ENCODE data around the gene KRTAP10-12. TPM values are rescaled to one million over a fixed set of nuclear protein-coding genes. Genes with fewer than 3 reads are reported as not detected.

Gene KRTAP10-12
- total RNA-seq, 1 experiment from 2014 or later = not detected

- TF ChIP-seq CTCF (conservative IDR thresholded peaks at IDR 0.05; ENCODE audit: low read depth, low read length) (no peak), EZH2 (IDR thresholded peaks at IDR 0.05; ENCODE audit: borderline replicate concordance, low read depth, low read length, poor library complexity, severe bottlenecking) (no peak)
- POLR2A ChIA-PET (ENCODE audit: low non-redundant PET) = no interaction called here
- H3K27me3 ChIP-seq (replicated peaks; ENCODE audit: insufficient read depth, low read depth, low read length, poor library complexity) = no peaks in the 10 kb centered on the region
Measured at GRCh38 chr21:44681861-44682579, 15.0 kb upstream of the KRTAP10-12 start, which contains the start of gene KRTAP12-1. Gene KRTAP12-1 (minus strand): TSS chr21:44682163. CDS start chr21:44682123, 40 bp downstream.

GRCh38 chr21:44682580-44683151 lies 14.3 kb upstream of the KRTAP10-12 start:
- no peaks in the 10 kb centered on the region for H3K36me3 ChIP-seq (ENCODE audit: insufficient read depth, low read length, poor library complexity, severe bottlenecking)
- no peaks in the 10 kb centered on the region for H3K27me3 ChIP-seq (replicated peaks; ENCODE audit: insufficient read depth, low read depth, low read length, poor library complexity)
- no peak for TF ChIP-seq CTCF (conservative IDR thresholded peaks at IDR 0.05; ENCODE audit: low read depth, low read length)
- no peak for TF ChIP-seq EZH2 (IDR thresholded peaks at IDR 0.05; ENCODE audit: borderline replicate concordance, low read depth, low read length, poor library complexity, severe bottlenecking)
- intact Hi-C loops (cut with micrococcal nuclease; ENCODE audit: unreplicated experiment) = no loop called here
- H3K4me3 ChIP-seq (ENCODE audit: low read depth, low read length, poor library complexity, severe bottlenecking) = no peak overlapping the region
- DNase-seq (ENCODE audit: low spot score) = no peak
- no peaks in the 10 kb centered on the region for H3K9me3 ChIP-seq (ENCODE audit: low read depth, low read length, poor library complexity, severe bottlenecking)
- ChIA-PET POLR2A (ENCODE audit: low non-redundant PET) (no interaction called here), CTCF (no interaction called here)
- H3K4me1 ChIP-seq (ENCODE audit: insufficient read depth, low read length, poor library complexity, severe bottlenecking) = no peaks in the 10 kb centered on the region
- no peak overlapping the region for H3K27ac ChIP-seq (ENCODE audit: low read depth, low read length, poor library complexity, severe bottlenecking)
- no TSS peak for BruUV-seq (replicated peaks)

More at GRCh38 chr21:44681861-44682579, 15.0 kb upstream of the KRTAP10-12 start, which contains the start of gene KRTAP12-1:
- intact Hi-C loops (cut with micrococcal nuclease; ENCODE audit: unreplicated experiment) = no loop called here
- Histone ChIP-seq H3K4me1 (ENCODE audit: insufficient read depth, low read length, poor library complexity, severe bottlenecking) (no peaks in the 10 kb centered on the region), H3K4me3 (ENCODE audit: low read depth, low read length, poor library complexity, severe bottlenecking) (no peak within 1 kb of the TSS), H3K36me3 (ENCODE audit: insufficient read depth, low read length, poor library complexity, severe bottlenecking) (no peaks in the 10 kb centered on the region), H3K27ac (ENCODE audit: low read depth, low read length, poor library complexity, severe bottlenecking) (no peak within 1 kb of the TSS), H3K9me3 (ENCODE audit: low read depth, low read length, poor library complexity, severe bottlenecking) (no peaks in the 10 kb centered on the region)
- BruUV-seq (replicated peaks) = no TSS peak
- no peak for DNase-seq (ENCODE audit: low spot score)
- CTCF ChIA-PET = interaction anchor here (0.5 kb wide), 1 partner anchor 8 kb away, joined by 3 read pairs; no protein-coding TSS in a partner anchor

- POLR2A ChIA-PET (ENCODE audit: low non-redundant PET) = no interaction called here
- CTCF ChIA-PET = no interaction called here
Measured at GRCh38 chr21:44684077-44684476, 12.9 kb upstream of the KRTAP10-12 start.

More at GRCh38 chr21:44684077-44684476, 12.9 kb upstream of the KRTAP10-12 start:
- H3K27me3 ChIP-seq (replicated peaks; ENCODE audit: insufficient read depth, low read depth, low read length, poor library complexity) = no peaks in the 10 kb centered on the region
- no peak for DNase-seq (ENCODE audit: low spot score)
- TF ChIP-seq CTCF (conservative IDR thresholded peaks at IDR 0.05; ENCODE audit: low read depth, low read length) (no peak), EZH2 (IDR thresholded peaks at IDR 0.05; ENCODE audit: borderline replicate concordance, low read depth, low read length, poor library complexity, severe bottlenecking) (no peak)
- no peak overlapping the region for H3K27ac ChIP-seq (ENCODE audit: low read depth, low read length, poor library complexity, severe bottlenecking)
- H3K9me3 ChIP-seq (ENCODE audit: low read depth, low read length, poor library complexity, severe bottlenecking) = no peaks in the 10 kb centered on the region
- BruUV-seq (replicated peaks) = no TSS peak
- intact Hi-C loops (cut with micrococcal nuclease; ENCODE audit: unreplicated experiment) = no loop called here
- H3K4me1 ChIP-seq (ENCODE audit: insufficient read depth, low read length, poor library complexity, severe bottlenecking) = no peaks in the 10 kb centered on the region
- H3K36me3 ChIP-seq (ENCODE audit: insufficient read depth, low read length, poor library complexity, severe bottlenecking) = no peaks in the 10 kb centered on the region
- no peak overlapping the region for H3K4me3 ChIP-seq (ENCODE audit: low read depth, low read length, poor library complexity, severe bottlenecking)
